Measurements from ENCODE around the gene VSIG10.

Gene VSIG10

GRCh38 chr12:118058881-118059280 is 44.9 kb downstream of the VSIG10 start:
- TF ChIP-seq TOX (CRISPR knock-in tag; IDR thresholded peaks at IDR 0.05; ENCODE audit: borderline replicate concordance) (no peak), PPARA (CRISPR knock-in tag; IDR thresholded peaks at IDR 0.05; ENCODE audit: borderline replicate concordance) (no peak), SNAI2 (CRISPR knock-in tag; IDR thresholded peaks at IDR 0.05) (no peak), PATZ1 (CRISPR knock-in tag; IDR thresholded peaks at IDR 0.05; ENCODE audit: borderline replicate concordance) (no peak), TSHZ2 (CRISPR knock-in tag; IDR thresholded peaks at IDR 0.05) (no peak), CREB5 (CRISPR knock-in tag; IDR thresholded peaks at IDR 0.05; ENCODE audit: low read depth) (no peak), CSDC2 (CRISPR knock-in tag; IDR thresholded peaks at IDR 0.05) (no peak), GLIS3 (CRISPR knock-in tag; IDR thresholded peaks at IDR 0.05) (no peak), POU6F1 (CRISPR knock-in tag; IDR thresholded peaks at IDR 0.05; ENCODE audit: borderline replicate concordance, low read depth) (no peak), ZC3H10 (CRISPR knock-in tag; IDR thresholded peaks at IDR 0.05) (no peak), ZNF70 (CRISPR knock-in tag; IDR thresholded peaks at IDR 0.05) (no peak), RARB (CRISPR knock-in tag; IDR thresholded peaks at IDR 0.05) (no peak), ISL1 (CRISPR knock-in tag; IDR thresholded peaks at IDR 0.05) (no peak), ESRRG (CRISPR knock-in tag; IDR thresholded peaks at IDR 0.05) (no peak), ZNF8 (CRISPR knock-in tag; IDR thresholded peaks at IDR 0.05) (no peak), OSR1 (CRISPR knock-in tag; IDR thresholded peaks at IDR 0.05) (no peak)
- no peak for ATAC-seq

GRCh38 chr12:118058227-118058626 is 45.6 kb downstream of the VSIG10 start:
- ATAC-seq: no peak
- TF ChIP-seq ZFP3 (CRISPR knock-in tag; IDR thresholded peaks at IDR 0.05) (no peak), GLIS3 (CRISPR knock-in tag; IDR thresholded peaks at IDR 0.05) (no peak), ISL1 (CRISPR knock-in tag; IDR thresholded peaks at IDR 0.05) (no peak), CSRNP3 (CRISPR knock-in tag; IDR thresholded peaks at IDR 0.05) (no peak), CSDC2 (CRISPR knock-in tag; IDR thresholded peaks at IDR 0.05) (no peak), SNAI2 (CRISPR knock-in tag; IDR thresholded peaks at IDR 0.05) (no peak), ZFP30 (CRISPR knock-in tag; IDR thresholded peaks at IDR 0.05) (no peak), ZNF565 (CRISPR knock-in tag; conservative IDR thresholded peaks at IDR 0.05; ENCODE audit: low read depth) (no peak), OSR1 (CRISPR knock-in tag; IDR thresholded peaks at IDR 0.05) (no peak), ZNF70 (CRISPR knock-in tag; IDR thresholded peaks at IDR 0.05) (no peak), TOX (CRISPR knock-in tag; IDR thresholded peaks at IDR 0.05; ENCODE audit: borderline replicate concordance) (no peak), POU6F1 (CRISPR knock-in tag; IDR thresholded peaks at IDR 0.05; ENCODE audit: borderline replicate concordance, low read depth) (no peak), BACH2 (CRISPR knock-in tag; IDR thresholded peaks at IDR 0.05; ENCODE audit: borderline replicate concordance) (no peak), CREB5 (CRISPR knock-in tag; IDR thresholded peaks at IDR 0.05; ENCODE audit: low read depth) (no peak), ARNTL (CRISPR knock-in tag; IDR thresholded peaks at IDR 0.05; ENCODE audit: borderline replicate concordance, low read depth) (no peak), TCF4 (CRISPR knock-in tag; IDR thresholded peaks at IDR 0.05; ENCODE audit: borderline replicate concordance) (no peak), PATZ1 (CRISPR knock-in tag; IDR thresholded peaks at IDR 0.05; ENCODE audit: borderline replicate concordance) (no peak), ESRRG (CRISPR knock-in tag; IDR thresholded peaks at IDR 0.05) (no peak), ZNF8 (CRISPR knock-in tag; IDR thresholded peaks at IDR 0.05) (no peak)
